ENCODE data around the gene DDX39B. TPM values are rescaled to one million over a fixed set of nuclear protein-coding genes. Genes with fewer than 3 reads are reported as not detected.
"Not testable (repeated sequence)": the region's sequence is repeated elsewhere in the genome, so short reads cannot be mapped to it uniquely, and the experiment has no call there.

DDX39B gene
- total and polyA plus RNA-seq, 2 of the 8 experiments (the other 6 are each of a cell fraction or from before 2014, with no cell fraction given) = 780 to 1,164 TPM

DNA sequence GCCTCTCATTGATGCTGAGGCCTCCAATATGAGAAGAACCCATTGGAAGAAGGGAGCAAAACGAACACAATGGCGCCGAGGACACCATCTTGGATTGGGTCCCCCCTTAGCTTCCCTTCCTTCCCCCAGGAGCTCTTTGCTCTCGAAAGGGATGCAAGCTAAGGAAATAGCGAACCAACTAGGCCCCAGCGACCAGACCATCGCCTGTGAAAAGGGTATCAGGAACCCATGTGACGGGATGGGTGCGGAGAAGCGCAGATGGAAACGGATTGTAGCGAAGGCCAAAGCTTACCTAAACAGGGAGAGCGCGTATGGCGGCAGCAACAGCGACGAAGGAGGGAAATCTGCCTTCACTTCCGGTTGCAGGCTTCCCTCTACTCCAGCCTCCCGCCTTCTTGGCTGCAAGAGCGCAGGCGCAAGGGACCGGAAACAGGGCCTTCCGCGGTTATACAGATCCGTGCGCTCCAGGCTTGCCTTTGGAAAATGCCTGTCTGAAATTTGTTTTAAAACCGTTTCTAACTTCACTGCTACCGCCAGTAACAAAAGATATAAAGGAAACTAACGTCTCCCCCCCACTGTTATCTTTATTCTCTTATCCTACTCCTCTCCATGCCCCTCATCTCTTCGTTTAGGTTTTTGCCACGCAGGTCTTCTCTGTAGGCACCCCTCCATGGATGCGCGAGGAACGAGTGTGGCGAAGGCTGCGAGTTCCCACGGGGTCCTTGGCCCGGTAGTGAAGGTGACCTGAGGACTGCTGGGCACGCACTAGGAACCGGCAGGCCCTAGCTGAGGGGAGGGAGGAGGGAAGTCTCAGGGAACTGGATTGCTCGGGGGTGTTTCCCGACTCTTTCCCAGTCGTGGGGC is at the start of gene DDX39B (continued):
- TF ChIP-seq ATF3 (IDR thresholded peaks at IDR 0.05; ENCODE audit: insufficient read depth, low read depth, low read length) (no peak), EP300 (IDR thresholded peaks at IDR 0.05; ENCODE audit: borderline replicate concordance in 1 of 2, low read depth in 2 of 2, low read length in 2 of 2) (peak in 1 of 2 experiments; percentile 20; a peak in 1 of 3 replicates), SIRT6 (IDR thresholded peaks at IDR 0.05; ENCODE audit: low read length) (no peak)

DNA sequence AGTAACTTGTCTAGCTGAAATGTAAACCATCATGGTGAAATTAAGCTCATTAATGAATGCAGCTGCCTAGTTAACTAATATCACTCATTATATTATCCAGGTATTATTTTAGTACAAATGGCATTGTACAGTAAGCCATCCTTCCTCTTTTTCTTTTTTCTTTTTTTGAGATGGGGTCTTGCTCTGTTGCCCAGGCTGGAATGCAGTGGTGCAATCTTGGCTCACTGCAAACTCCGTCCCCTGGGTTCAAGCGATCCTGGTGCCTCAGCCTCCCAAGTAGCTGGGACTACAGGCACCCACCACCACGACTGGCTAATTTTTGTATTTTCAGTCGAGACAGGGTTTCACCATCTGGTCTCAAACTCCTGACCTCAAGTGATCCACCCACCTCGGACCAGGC is 48.9 kb upstream of the DDX39B start:
- not testable (repeated sequence) for H2BK12ac ChIP-seq (ENCODE audit: low read depth, low read length); H2BK15ac ChIP-seq (ENCODE audit: low read length); H3K36me3 ChIP-seq (ENCODE audit: control insufficient read depth in 2 of 4, insufficient read depth in 4 of 4, low read length in 3 of 4); H4K8ac ChIP-seq (ENCODE audit: extremely low read depth, insufficient read depth, low read length); H3K27me3 ChIP-seq (replicated peaks in 1 of 4; ENCODE audit: control insufficient read depth in 3 of 4, extremely low read depth in 1 of 4, insufficient read depth in 3 of 4, low read length in 3 of 4); H3K9ac ChIP-seq (replicated peaks in 1 of 4; ENCODE audit: extremely low read depth in 1 of 4, low read depth in 3 of 4, low read length in 3 of 4); H3K4me2 ChIP-seq (ENCODE audit: insufficient read depth in 1 of 2, low read depth in 2 of 2, low read length in 2 of 2); H3K4me1 ChIP-seq (replicated peaks in 1 of 4; ENCODE audit: control insufficient read depth in 3 of 4, insufficient read depth in 4 of 4, low read length in 3 of 4); H3K14ac ChIP-seq (ENCODE audit: insufficient read length); H4K5ac ChIP-seq (ENCODE audit: insufficient read length, low read depth, low read length); H2BK20ac ChIP-seq (ENCODE audit: low read length); H3K23ac ChIP-seq (ENCODE audit: insufficient read length); H3K56ac ChIP-seq (replicated peaks; ENCODE audit: insufficient read length, low read depth, low read length); H4K20me1 ChIP-seq (replicated peaks in 1 of 2; ENCODE audit: control insufficient read depth in 1 of 2, insufficient read depth in 2 of 2, low read length in 2 of 2); H3K23me2 ChIP-seq (ENCODE audit: low read depth, low read length); FAIRE-seq; H2AFZ ChIP-seq (ENCODE audit: low read length); H3K79me2 ChIP-seq (ENCODE audit: control insufficient read depth in 1 of 2, insufficient read depth in 2 of 2, low read length in 2 of 2); H3K9me3 ChIP-seq (ENCODE audit: insufficient read depth in 2 of 2, low read depth in 1 of 2, low read length in 1 of 2); H3K4ac ChIP-seq (replicated peaks; ENCODE audit: insufficient read length, low read depth, low read length); H3K27ac ChIP-seq (ENCODE audit: low read depth, low read length); DNase-seq (ENCODE audit: low read depth in 1 of 2, low spot score in 2 of 2); H3K18ac ChIP-seq (ENCODE audit: extremely low read depth, low read length); H2BK120ac ChIP-seq (replicated peaks; ENCODE audit: low read depth, low read length); H3K79me1 ChIP-seq (ENCODE audit: low read depth, low read length); H3K4me3 ChIP-seq (ENCODE audit: extremely low read depth in 1 of 4, insufficient read depth in 2 of 4, low read depth in 3 of 4, low read length in 4 of 4); H4K91ac ChIP-seq (replicated peaks; ENCODE audit: insufficient read length, low read length); H2BK5ac ChIP-seq (ENCODE audit: low read depth, low read length); H2AK5ac ChIP-seq (ENCODE audit: low read depth, low read length)
- POLR2A ChIA-PET (ENCODE audit: partially characterized antibody) = interaction anchor here (0.5 to 2.0 kb wide), 3 partner anchors 10 to 1711 kb away, joined by 3 to 5 read pairs (median 3); no protein-coding TSS in a partner anchor
- CTCF ChIA-PET (ENCODE audit: partially characterized antibody) = interaction anchor here (0.8 to 22.0 kb wide), 5 partner anchors 2 to 96 kb away, joined by 3 to 640 read pairs (median 254); partner anchors contain the start of genes ATP6V1G2, LST1, LTB and NCR3
- WGBS, 2 experiments (ENCODE audit: extremely low coverage in 1 of 2, insufficient coverage in 1 of 2, insufficient read length in 1 of 2, insufficient replicate concordance in 2 of 2, low coverage in 1 of 2, low lambda C conversion rate in 2 of 2, missing lambda C conversion rate in 1 of 2) = 85% methylated on average over 5 of the region's 5 CpGs; no CpG with 5 or more reads in 1 of the 2 experiments

Data from H1 (cell line).